Medulla oblongata (tissue), 1 donor: ENCODE results near the gene ARHGEF2.

Source experiments
- DNase-seq: peaks from one replicate; pipeline ENCODE4 v3.0.0-alpha.2; 2015; ENCODE audit errors: extremely low spot score

The ARHGEF2 gene

GRCh38 chr1:155978325-155978972, at the start of gene ARHGEF2:
Gene ARHGEF2 (minus strand): TSS chr1:155978547. CDS start chr1:155978427, 120 bp downstream.
- peak; percentile 87 for DNase-seq

GRCh38 chr1:156026588-156026987, 48.2 kb upstream of the ARHGEF2 start:
- DNase-seq, result no peak

- no peak for DNase-seq
Measured at GRCh38 chr1:156025876-156026275, 47.5 kb upstream of the ARHGEF2 start.

GRCh38 chr1:156024801-156025200, 46.5 kb upstream of the ARHGEF2 start:
- no peak for DNase-seq

- DNase-seq, result no peak
Measured at GRCh38 chr1:156021954-156022353, 43.6 kb upstream of the ARHGEF2 start.

- DNase-seq, result no peak
Measured at GRCh38 chr1:156021093-156021428, 42.7 kb upstream of the ARHGEF2 start.

- peak; percentile 97 for DNase-seq
Measured at GRCh38 chr1:156020293-156021092, 42.1 kb upstream of the ARHGEF2 start, which contains the start of gene SSR2. Gene SSR2 (minus strand): TSS chr1:156020951. CDS start chr1:156020167, 784 bp downstream.

GRCh38 chr1:156019946-156020292, 41.6 kb upstream of the ARHGEF2 start:
- DNase-seq, result no peak

GRCh38 chr1:156014829-156015228, 36.5 kb upstream of the ARHGEF2 start:
- DNase-seq, result no peak

GRCh38 chr1:156012051-156012817, 33.9 kb upstream of the ARHGEF2 start:
- DNase-seq, result no peak

- no peak for DNase-seq
Measured at GRCh38 chr1:156009404-156009803, 31.1 kb upstream of the ARHGEF2 start.

- no peak for DNase-seq
Measured at GRCh38 chr1:156006666-156007376, 28.5 kb upstream of the ARHGEF2 start.

GRCh38 chr1:156004843-156005584, 26.7 kb upstream of the ARHGEF2 start:
- no peak for DNase-seq

- no peak for DNase-seq
Measured at GRCh38 chr1:156003923-156004188, 25.5 kb upstream of the ARHGEF2 start.

- no peak for DNase-seq
Measured at GRCh38 chr1:156002188-156002911, 24.0 kb upstream of the ARHGEF2 start.

GRCh38 chr1:156001662-156002171, 23.4 kb upstream of the ARHGEF2 start:
- no peak for DNase-seq

- DNase-seq, result no peak
Measured at GRCh38 chr1:156001021-156001661, 22.8 kb upstream of the ARHGEF2 start.

GRCh38 chr1:155999964-156000363, 21.6 kb upstream of the ARHGEF2 start:
- DNase-seq, result no peak

GRCh38 chr1:155996166-155996565, 17.8 kb upstream of the ARHGEF2 start:
- no peak for DNase-seq

- DNase-seq, result no peak
Measured at GRCh38 chr1:155993595-155993994, 15.2 kb upstream of the ARHGEF2 start.
